A549 treated with Mapracorat at 1 μM for 4 hours (cell line): Measurements from ENCODE around the gene IGFBPL1. TPM values are rescaled to one million over a fixed set of nuclear protein-coding genes. Genes with fewer than 3 reads are reported as not detected.

Experiments used
- total RNA-seq: library from RNA; stranded (reverse); fragments of 200-300 nt; extraction: Qiagen RNA extraction; gene quantifications from 5 replicates; pipeline ENCODE4 v1.2.3, GENCODE V29; 2022

IGFBPL1 gene
- 1.5 to 2.7 TPM (median 2.6 TPM) in 5 replicates for total RNA-seq

GRCh38 chr9:38423973-38424843, at the start of gene IGFBPL1:
IGFBPL1 (minus strand) TSS chr9:38424454; CDS start chr9:38424424, 30 bp downstream.

GRCh38 chr9:38392235-38393127, 31.8 kb downstream of the IGFBPL1 start, which contains the start of gene ALDH1B1:
ALDH1B1 (plus strand) TSS chr9:38392702; CDS start chr9:38395749, 3,047 bp downstream.

Other genes starting within 250 kb of the IGFBPL1 start
- gene ALDH1B1, start 31.8 kb downstream of the IGFBPL1 start, total RNA-seq: 48.3 to 53.7 TPM (median 48.6 TPM) in 5 replicates
- gene ANKRD18A, start 196.1 kb upstream of the IGFBPL1 start, total RNA-seq: 8.0 to 14.8 TPM (median 13.1 TPM) in 5 replicates